ENCODE results near the gene ATP11A.

ATP11A gene

GRCh38 chr13:112804374-112804773 lies 114.5 kb downstream of the ATP11A start:
- Histone ChIP-seq H3K4me1 (ENCODE audit: insufficient read depth, poor library complexity, severe bottlenecking) (no peaks in the 10 kb centered on the region), H3K4me3 (ENCODE audit: severe bottlenecking) (no peak overlapping the region), H3K27me3 (ENCODE audit: insufficient read depth, poor library complexity, severe bottlenecking) (no peaks in the 10 kb centered on the region), H3K36me3 (ENCODE audit: low read depth) (no peaks in the 10 kb centered on the region), H3K9me3 (ENCODE audit: severe bottlenecking) (no peaks in the 10 kb centered on the region), H3K27ac (ENCODE audit: poor library complexity, severe bottlenecking) (no peak overlapping the region)
- DNase-seq (ENCODE audit: low spot score), result no peak
- no peak for ATAC-seq (ENCODE audit: low read depth)
- no peak for TF ChIP-seq CTCF (IDR thresholded peaks at IDR 0.05; ENCODE audit: poor library complexity, severe bottlenecking)

DNA sequence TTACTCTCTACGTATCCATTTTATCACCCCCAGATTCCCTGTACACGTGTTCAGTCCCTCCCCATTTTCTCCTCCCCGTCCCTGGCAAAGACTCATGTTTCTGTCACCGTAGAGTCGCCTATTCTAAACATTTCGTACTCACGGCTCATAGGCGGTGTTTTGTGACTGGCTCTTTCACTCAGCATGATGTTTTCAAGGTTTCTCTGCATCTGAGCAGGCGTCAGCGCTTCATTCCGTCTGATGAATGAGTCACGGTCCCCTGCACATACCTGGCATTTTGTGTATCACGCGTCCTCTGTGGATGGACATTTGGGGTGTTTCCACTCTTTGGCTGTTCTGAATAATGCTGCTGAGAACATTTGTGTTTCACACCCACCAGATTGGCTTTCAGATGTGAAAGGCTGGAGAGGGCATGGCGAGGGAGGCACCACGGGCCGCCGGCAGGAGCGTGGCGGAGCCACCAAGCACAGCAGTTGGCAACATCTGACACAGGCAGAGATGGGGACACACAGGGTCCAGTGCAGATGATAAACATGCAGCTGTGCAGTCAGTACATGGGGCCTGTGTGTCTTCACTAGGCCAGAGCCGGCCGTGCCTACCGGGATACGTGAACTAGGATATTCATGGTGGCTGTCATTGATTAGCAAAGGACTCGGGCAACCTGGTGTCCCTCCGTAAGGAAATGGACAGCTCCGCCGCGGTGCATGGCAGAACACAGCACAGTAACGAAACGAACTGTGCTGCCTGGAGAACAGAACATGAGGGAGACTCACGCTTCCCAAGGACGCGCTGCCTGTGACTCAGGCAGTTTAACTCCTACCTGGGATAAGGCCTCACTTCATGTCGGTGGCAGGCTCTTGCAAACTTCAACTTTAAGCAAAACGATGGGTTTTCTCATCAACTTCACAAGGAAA lies 117.2 kb downstream of the ATP11A start:
- Histone ChIP-seq H3K27ac (ENCODE audit: poor library complexity, severe bottlenecking) (no peak overlapping the region), H3K4me1 (ENCODE audit: insufficient read depth, poor library complexity, severe bottlenecking) (no peaks in the 10 kb centered on the region), H3K9me3 (ENCODE audit: severe bottlenecking) (no peaks in the 10 kb centered on the region), H3K4me3 (ENCODE audit: severe bottlenecking) (no peak overlapping the region), H3K36me3 (ENCODE audit: low read depth) (no peaks in the 10 kb centered on the region), H3K27me3 (ENCODE audit: insufficient read depth, poor library complexity, severe bottlenecking) (no peaks in the 10 kb centered on the region)
- no peak for ATAC-seq (ENCODE audit: low read depth)
- no peak for DNase-seq (ENCODE audit: low spot score)
- TF ChIP-seq CTCF (IDR thresholded peaks at IDR 0.05; ENCODE audit: poor library complexity, severe bottlenecking), result no peak

- Histone ChIP-seq H3K4me3 (ENCODE audit: severe bottlenecking) (no peak overlapping the region), H3K36me3 (ENCODE audit: low read depth) (no peaks in the 10 kb centered on the region), H3K4me1 (ENCODE audit: insufficient read depth, poor library complexity, severe bottlenecking) (no peaks in the 10 kb centered on the region), H3K9me3 (ENCODE audit: severe bottlenecking) (no peaks in the 10 kb centered on the region), H3K27ac (ENCODE audit: poor library complexity, severe bottlenecking) (no peak overlapping the region), H3K27me3 (ENCODE audit: insufficient read depth, poor library complexity, severe bottlenecking) (no peaks in the 10 kb centered on the region)
- DNase-seq (ENCODE audit: low spot score), result no peak
- TF ChIP-seq CTCF (IDR thresholded peaks at IDR 0.05; ENCODE audit: poor library complexity, severe bottlenecking), result no peak
- ATAC-seq (ENCODE audit: low read depth), result no peak
These were observed 118.0 kb downstream of the ATP11A start for GRCh38 chr13:112807653-112808376.

DNA sequence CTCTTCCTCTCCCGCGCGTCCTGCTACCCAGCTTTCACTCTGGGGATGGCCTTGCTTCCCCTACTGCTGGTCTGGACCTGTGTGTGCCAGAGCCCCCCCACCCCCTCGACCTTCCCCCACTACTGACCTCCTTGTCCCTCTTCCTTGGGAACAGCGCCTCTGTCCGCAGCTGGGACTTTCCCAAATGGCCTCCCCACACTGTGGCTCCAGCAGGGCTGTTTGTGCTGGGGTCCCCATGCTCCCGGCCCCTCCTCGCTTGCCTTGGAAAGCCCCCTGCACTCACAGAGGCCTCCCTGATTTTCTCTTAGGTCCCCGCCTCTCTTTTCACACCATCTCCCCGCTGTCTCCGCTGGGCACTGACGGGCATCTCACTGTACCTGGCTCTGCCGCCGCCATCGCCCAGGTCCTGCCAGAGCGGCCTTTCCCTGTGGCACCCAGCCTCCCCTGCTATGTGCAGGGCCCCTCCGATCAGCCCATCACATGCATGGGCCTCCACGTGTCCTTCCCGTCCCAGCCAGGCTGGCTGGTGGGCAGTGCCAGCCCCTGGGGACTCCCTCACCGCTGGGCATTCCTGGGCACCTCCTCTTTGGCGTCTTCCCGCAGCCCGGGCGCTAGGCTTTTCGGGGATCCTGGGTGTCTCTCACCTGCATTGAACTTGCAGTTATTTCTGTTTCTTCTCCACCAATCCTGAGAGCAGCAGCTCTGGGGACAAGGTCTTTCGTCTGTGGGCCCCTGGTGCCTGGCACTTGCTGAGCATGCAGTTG lies 118.7 kb downstream of the ATP11A start:
- Histone ChIP-seq H3K9me3 (ENCODE audit: severe bottlenecking) (no peaks in the 10 kb centered on the region), H3K4me3 (ENCODE audit: severe bottlenecking) (no peak overlapping the region), H3K27ac (ENCODE audit: poor library complexity, severe bottlenecking) (no peak overlapping the region), H3K4me1 (ENCODE audit: insufficient read depth, poor library complexity, severe bottlenecking) (no peaks in the 10 kb centered on the region), H3K27me3 (ENCODE audit: insufficient read depth, poor library complexity, severe bottlenecking) (no peaks in the 10 kb centered on the region), H3K36me3 (ENCODE audit: low read depth) (no peaks in the 10 kb centered on the region)
- ATAC-seq (ENCODE audit: low read depth) (no peak), DNase-seq (ENCODE audit: low spot score) (no peak)
- no peak for TF ChIP-seq CTCF (IDR thresholded peaks at IDR 0.05; ENCODE audit: poor library complexity, severe bottlenecking)

Data from RWPE2 (cell line).